Measurements from ENCODE around the gene ABCF3.

ABCF3 gene

DNA sequence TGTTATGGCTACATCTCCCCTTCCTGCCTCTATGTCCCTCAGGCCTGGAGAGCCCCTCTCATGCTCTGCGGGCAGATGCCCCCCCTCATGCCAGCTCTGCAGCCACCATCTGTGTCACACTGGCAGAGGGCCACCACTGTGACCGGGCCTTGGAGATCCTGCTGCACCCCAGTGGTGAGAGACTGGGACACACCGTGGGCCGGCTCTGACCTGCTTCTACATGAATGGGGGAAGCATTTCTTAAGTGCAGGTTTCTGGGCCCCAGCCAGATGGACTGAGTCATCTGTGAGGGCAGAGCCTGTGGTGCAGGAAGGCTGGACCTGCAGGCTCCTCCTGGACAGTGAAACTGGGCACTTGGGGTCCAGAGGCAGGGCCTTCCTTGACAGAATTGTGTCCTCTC, 48.2 kb downstream of the ABCF3 start:
- DNase-seq, result peak; percentile 17

GRCh38 chr3:184234671-184235380, 48.8 kb downstream of the ABCF3 start:
- DNase-seq, result no peak

DNA sequence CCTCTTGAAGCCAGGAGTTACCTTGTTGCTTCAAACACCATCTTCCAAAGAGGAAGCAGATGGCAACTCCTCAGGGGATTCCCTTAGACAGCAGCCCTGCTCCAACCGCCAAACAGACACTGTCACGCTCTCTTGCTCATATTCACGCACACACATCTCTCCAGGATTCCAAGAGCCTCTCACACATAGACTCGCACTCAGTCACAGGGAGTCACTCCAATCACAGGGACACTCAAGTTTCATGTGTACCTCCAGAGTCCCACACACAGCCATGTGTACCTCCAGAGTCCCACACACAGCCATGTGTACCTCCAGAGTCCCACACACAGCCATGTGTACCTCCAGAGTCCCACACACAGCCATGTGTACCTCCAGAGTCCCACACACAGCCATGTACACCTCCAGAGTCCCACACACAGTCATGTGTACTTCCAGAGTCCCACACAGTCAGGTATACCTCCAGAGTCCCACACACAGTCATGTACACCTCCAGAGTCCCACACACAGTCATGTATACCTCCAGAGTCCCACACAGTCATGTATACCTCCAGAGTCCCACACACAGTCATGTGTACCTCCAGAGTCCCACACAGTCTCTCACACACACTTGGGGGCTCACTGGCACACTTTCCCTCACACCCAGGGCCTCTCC, 49.5 kb downstream of the ABCF3 start:
- no peak for DNase-seq

DNA sequence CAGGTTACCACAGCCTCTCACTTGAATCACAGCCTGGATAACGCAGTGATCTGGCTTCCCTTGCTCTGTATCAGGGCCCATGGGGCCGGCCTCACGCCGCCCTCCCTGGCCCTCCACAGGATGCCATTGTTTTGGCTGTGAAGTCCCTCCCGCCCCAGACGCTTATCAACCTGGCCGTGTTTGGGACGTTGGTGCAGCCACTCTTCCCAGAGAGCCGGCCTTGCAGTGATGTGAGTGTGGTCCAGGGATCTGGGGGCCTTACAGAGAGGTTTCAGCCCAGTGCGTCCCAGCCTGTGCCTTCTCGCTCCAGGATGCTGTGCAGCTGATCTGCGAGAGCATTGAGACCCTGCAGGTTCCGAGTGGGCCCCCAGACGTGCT, 50.0 kb downstream of the ABCF3 start:
- DNase-seq, result no peak

- no peak for DNase-seq
Measured at GRCh38 chr3:184236636-184237035, 50.6 kb downstream of the ABCF3 start.

DNA sequence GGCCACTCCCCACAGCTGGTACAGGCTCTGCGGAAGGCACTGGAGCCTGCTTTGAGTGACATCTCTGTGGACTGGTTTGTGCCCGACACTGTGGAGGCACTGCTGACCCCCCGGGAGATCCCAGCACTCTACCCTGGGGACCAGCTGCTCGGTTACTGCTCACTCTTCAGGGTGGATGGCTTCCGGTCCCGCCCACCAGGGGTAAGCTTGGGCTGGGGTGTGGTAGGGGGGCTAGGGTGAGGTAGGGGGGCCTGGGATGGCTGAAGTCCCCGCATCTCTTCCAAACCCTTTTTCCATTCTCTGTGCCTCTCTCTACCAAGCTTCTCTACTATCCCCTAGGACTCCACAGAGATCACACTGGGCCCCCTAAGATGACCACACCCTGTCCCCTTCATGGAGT, 51.2 kb downstream of the ABCF3 start:
- no peak for DNase-seq

- no peak for DNase-seq
Measured at GRCh38 chr3:184237807-184238206, 51.8 kb downstream of the ABCF3 start.

GRCh38 chr3:184238246-184238818, 52.3 kb downstream of the ABCF3 start:
- no peak for DNase-seq

DNA sequence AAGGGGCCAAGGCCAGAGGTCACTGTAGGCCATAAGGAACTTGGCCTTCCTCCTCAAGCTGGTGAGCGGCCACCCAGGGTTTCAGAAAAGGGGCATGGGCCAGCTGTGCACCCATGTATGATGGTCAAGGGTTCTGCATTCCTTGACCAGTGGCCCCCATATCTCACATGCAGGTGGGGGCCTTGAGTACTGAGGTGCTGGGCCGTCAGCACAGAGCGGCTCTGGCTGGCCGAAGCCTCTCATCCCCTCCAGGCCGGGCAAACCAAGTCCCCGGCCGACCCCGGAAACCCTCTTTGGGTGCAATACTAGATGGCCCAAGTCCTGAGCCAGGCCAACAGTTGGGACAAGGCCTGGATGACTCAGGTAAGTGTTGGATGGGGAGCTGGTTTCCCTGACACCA, 53.2 kb downstream of the ABCF3 start:
- no peak for DNase-seq

- no peak for DNase-seq
Measured at GRCh38 chr3:184239708-184240107, 53.7 kb downstream of the ABCF3 start.

- no peak for DNase-seq
Measured at GRCh38 chr3:184240384-184241140, 54.6 kb downstream of the ABCF3 start.

DNA sequence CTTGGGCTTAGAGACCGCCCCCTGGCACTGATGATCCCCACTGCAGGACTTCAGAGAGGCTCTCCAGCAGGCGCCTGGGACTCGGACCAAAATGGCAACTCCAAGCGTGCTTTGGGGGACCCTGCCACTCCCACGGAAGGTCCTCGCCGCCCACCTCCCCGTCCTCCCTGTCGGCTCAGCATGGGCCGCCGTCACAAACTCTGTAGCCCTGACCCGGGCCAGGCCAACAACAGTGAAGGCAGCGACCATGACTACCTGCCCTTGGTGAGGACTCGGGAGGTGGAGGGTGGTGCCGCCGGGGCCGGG, 55.1 kb downstream of the ABCF3 start:
- DNase-seq, result no peak

- peak; percentile 18 for DNase-seq
Measured at GRCh38 chr3:184241447-184242296, 55.7 kb downstream of the ABCF3 start.

DNA sequence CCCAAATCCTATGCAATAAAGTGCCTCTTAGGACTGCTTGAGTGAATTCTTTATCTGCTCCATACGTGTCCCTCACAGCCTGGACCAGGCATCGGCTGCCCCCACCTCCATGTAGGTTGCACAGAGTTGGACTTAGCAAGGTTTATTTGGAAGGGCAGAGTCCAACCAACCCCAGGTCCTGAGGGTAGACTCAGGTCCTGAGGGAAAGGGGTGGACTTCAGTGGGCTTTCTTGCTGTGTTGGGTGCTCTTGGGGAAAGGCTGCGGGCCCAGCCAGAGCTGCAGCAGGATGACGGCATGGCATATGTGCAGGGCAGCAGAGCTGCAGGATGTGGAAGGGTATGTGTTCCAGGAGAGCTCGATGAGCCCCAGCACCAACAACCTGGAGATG, 56.3 kb downstream of the ABCF3 start:
- DNase-seq, result no peak

All from COR-L47 (cell line).